ENCODE results near the gene IL1RL1. TPM values are rescaled to one million over a fixed set of nuclear protein-coding genes. Genes with fewer than 3 reads are reported as not detected.

Gene IL1RL1
- total RNA-seq, 1 donor from 2014 or later = not detected

DNA sequence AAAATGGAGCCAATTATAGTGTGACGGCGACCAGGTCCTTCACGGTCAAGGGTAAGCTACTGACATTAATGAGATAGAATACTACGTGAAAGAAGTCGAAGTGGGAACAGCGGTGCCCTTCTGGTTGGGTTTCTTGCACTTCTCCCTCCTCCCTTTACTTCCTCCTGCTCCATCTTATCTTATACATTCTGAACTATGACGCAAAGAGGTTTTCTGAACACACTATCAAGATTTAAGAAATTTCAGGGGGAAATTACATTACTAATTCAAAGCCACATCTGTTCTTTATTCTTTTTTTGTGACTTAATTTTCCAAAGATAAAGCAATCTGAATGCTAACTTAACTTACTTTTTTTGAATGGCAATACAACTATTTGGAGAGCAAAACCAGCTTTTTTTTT, 29.4 kb downstream of the IL1RL1 start:
- Mint-ChIP-seq H3K36me3 (ENCODE audit: insufficient read depth) (no peaks in the 10 kb centered on the region), H3K27ac (no peak overlapping the region), H3K27me3 (peaks cover 4% of the 10 kb centered on the region), H3K4me3 (ENCODE audit: low read depth) (no peak overlapping the region), H3K9me3 (ENCODE audit: low read depth) (no peaks in the 10 kb centered on the region), H3K4me1 (ENCODE audit: low read depth) (no peaks in the 10 kb centered on the region)
- TF ChIP-seq, protein P1, sequence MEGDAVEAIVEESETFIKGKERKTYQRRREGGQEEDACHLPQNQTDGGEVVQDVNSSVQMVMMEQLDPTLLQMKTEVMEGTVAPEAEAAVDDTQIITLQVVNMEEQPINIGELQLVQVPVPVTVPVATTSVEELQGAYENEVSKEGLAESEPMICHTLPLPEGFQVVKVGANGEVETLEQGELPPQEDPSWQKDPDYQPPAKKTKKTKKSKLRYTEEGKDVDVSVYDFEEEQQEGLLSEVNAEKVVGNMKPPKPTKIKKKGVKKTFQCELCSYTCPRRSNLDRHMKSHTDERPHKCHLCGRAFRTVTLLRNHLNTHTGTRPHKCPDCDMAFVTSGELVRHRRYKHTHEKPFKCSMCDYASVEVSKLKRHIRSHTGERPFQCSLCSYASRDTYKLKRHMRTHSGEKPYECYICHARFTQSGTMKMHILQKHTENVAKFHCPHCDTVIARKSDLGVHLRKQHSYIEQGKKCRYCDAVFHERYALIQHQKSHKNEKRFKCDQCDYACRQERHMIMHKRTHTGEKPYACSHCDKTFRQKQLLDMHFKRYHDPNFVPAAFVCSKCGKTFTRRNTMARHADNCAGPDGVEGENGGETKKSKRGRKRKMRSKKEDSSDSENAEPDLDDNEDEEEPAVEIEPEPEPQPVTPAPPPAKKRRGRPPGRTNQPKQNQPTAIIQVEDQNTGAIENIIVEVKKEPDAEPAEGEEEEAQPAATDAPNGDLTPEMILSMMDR (IDR thresholded peaks at IDR 0.05; ENCODE audit: unreplicated experiment) = no peak
- no peak for DNase-seq (ENCODE audit: low spot score, unreplicated experiment)

- H3K36me3 Mint-ChIP-seq (ENCODE audit: insufficient read depth) = no peaks in the 10 kb centered on the region
These were observed 31.5 kb downstream of the IL1RL1 start for GRCh38 chr2:102342888-102343287.

GRCh38 chr2:102344397-102344796, 33.0 kb downstream of the IL1RL1 start:
- DNase-seq (ENCODE audit: low spot score, unreplicated experiment) = no peak
- no peaks in the 10 kb centered on the region for H3K4me1 Mint-ChIP-seq (ENCODE audit: low read depth)

More at GRCh38 chr2:102342888-102343287, 31.5 kb downstream of the IL1RL1 start:
- TF ChIP-seq, protein P1 (IDR thresholded peaks at IDR 0.05; ENCODE audit: unreplicated experiment) = no peak
- peaks cover 3% of the 10 kb centered on the region for H3K27me3 Mint-ChIP-seq
- H3K4me1 Mint-ChIP-seq (ENCODE audit: low read depth) = no peaks in the 10 kb centered on the region
- no peak overlapping the region for H3K4me3 Mint-ChIP-seq (ENCODE audit: low read depth)
- H3K27ac Mint-ChIP-seq = no peak overlapping the region
- DNase-seq (ENCODE audit: low spot score, unreplicated experiment) = no peak
- no peaks in the 10 kb centered on the region for H3K9me3 Mint-ChIP-seq (ENCODE audit: low read depth)

GRCh38 chr2:102345329-102345920, 34.1 kb downstream of the IL1RL1 start:
- Mint-ChIP-seq H3K4me3 (ENCODE audit: low read depth) (no peak overlapping the region), H3K27ac (no peak overlapping the region), H3K36me3 (ENCODE audit: insufficient read depth) (no peaks in the 10 kb centered on the region), H3K27me3 (peaks cover 11% of the 10 kb centered on the region), H3K9me3 (ENCODE audit: low read depth) (no peaks in the 10 kb centered on the region), H3K4me1 (ENCODE audit: low read depth) (no peaks in the 10 kb centered on the region)
- DNase-seq (ENCODE audit: low spot score, unreplicated experiment) = no peak
- TF ChIP-seq, protein P1 (IDR thresholded peaks at IDR 0.05; ENCODE audit: unreplicated experiment) = no peak

More at GRCh38 chr2:102344397-102344796, 33.0 kb downstream of the IL1RL1 start:
- no peaks in the 10 kb centered on the region for H3K9me3 Mint-ChIP-seq (ENCODE audit: low read depth)
- no peaks in the 10 kb centered on the region for H3K36me3 Mint-ChIP-seq (ENCODE audit: insufficient read depth)
- H3K27ac Mint-ChIP-seq = no peak overlapping the region
- H3K27me3 Mint-ChIP-seq = peaks cover 6% of the 10 kb centered on the region
- no peak overlapping the region for H3K4me3 Mint-ChIP-seq (ENCODE audit: low read depth)
- TF ChIP-seq, protein P1 (IDR thresholded peaks at IDR 0.05; ENCODE audit: unreplicated experiment) = no peak

DNA sequence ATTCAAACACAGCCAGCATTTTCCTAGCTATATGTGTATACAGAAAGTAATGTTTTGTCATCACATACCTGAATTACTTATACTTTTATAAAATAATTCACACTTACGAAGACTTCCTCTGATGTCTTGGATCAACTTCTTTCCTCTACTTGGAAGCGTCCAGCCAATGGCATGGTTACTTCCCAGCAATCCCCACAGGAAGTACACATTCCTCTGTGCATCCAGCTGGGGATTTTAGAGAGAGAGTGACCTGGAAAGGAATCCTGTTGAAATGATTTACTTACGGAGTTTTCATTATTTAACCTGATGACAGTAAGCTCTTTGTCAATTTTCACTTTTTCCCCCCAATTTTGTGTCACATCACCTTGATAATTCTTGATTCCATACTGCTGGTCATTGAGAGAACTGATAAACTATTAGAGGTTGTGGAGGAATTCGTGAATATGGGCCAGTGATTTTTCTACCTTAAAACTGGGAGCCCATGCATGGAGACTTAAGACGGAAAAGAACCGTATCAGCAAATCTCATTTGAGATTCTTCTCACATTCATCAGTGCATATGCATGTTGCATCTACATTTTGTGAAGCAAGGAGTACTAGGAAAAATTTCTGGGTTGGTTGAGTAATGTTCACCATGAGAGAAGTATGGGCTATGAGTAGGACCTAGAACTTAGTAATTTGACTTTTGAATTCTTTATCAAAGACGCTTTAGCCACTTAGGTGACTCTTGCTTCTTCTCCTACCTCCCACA, 35.2 kb downstream of the IL1RL1 start:
- TF ChIP-seq, protein P1 (IDR thresholded peaks at IDR 0.05; ENCODE audit: unreplicated experiment) = no peak
- Mint-ChIP-seq H3K27ac (no peak overlapping the region), H3K4me1 (ENCODE audit: low read depth) (no peaks in the 10 kb centered on the region), H3K27me3 (peaks cover 12% of the 10 kb centered on the region), H3K4me3 (ENCODE audit: low read depth) (no peak overlapping the region), H3K36me3 (ENCODE audit: insufficient read depth) (no peaks in the 10 kb centered on the region), H3K9me3 (ENCODE audit: low read depth) (no peaks in the 10 kb centered on the region)
- no peak for DNase-seq (ENCODE audit: low spot score, unreplicated experiment)

All from progenitor cell of endocrine pancreas (in vitro differentiated cells).